K562 (cell line): ENCODE results near the gene E2F2. TPM values are rescaled to one million over a fixed set of nuclear protein-coding genes. Genes with fewer than 3 reads are reported as not detected.

Source experiments
- BRD9 ChIP-seq: fragments of 450-650 bp; IDR thresholded peaks from 2 replicates; pipeline ENCODE4 v1.6.1; 2018; ENCODE audit warnings: low read depth; ENCODE audit not compliant: partially characterized antibody
- ETV1 ChIP-seq: fragments of 450-650 bp; conservative IDR thresholded peaks from 2 replicates; pipeline ENCODE4 v1.6.1; 2016; ENCODE audit warnings: missing genetic modification characterization, control low read depth, low read depth, missing compliant biosample characterization
- KAT8 ChIP-seq: fragments of 450-650 bp; IDR thresholded peaks from 2 replicates; pipeline ENCODE4 v1.6.1; 2016; ENCODE audit warnings: low read depth, mild to moderate bottlenecking
- MECOM ChIP-seq: fragments of 250-450 bp; sonication (Bioruptor Pico); IDR thresholded peaks from 2 replicates; pipeline ENCODE4 v1.8.0; 2022; ENCODE audit warnings: inconsistent platforms
- OTX1 ChIP-seq: fragments of 450-650 bp; formaldehyde crosslinking; IDR thresholded peaks from 2 replicates; pipeline ENCODE4 v1.4.0; 2022; ENCODE audit warnings: mild to moderate bottlenecking
- SMARCA4 ChIP-seq: fragments of 450-650 bp; IDR thresholded peaks from 2 replicates; pipeline ENCODE4 v1.6.1; 2016
- SMARCE1 ChIP-seq: fragments of 450-650 bp; IDR thresholded peaks from 2 replicates; pipeline ENCODE4 v1.7.1; 2016; ENCODE audit warnings: mild to moderate bottlenecking
- polyA plus RNA-seq, 8 experiments: library from polyadenylated mRNA; depleted of rRNA in 4 of 8; stranded (reverse) in 5 of 8; unstranded in 3 of 8; fragments of >200 nt; fragmentation: Nextera tagmentation in 2 of 8; fragmentation: Illumina TruSeq in 1 of 8; extraction: Ambion mirVana in 2 of 8; extraction: Trizol in 1 of 8; gene quantifications; 2 replicates each; pipeline versions ENCODE4 v1.2.1 to v1.2.3, GENCODE V29; 2011 to 2014; ENCODE audit warnings: inconsistent platforms in 1 of 8, missing spikeins in 1 of 8
- total RNA-seq, 7 experiments: library from RNA; depleted of rRNA in 6 of 7; stranded (reverse); fragments of >200 nt in 6 of 7; fragmentation: Illumina TruSeq in 2 of 7; extraction: Trizol in 2 of 7; gene quantifications; 2 replicates each; pipeline versions ENCODE4 v1.2.1 to v1.2.3, GENCODE V29; 2011 to 2021; ENCODE audit warnings: low replicate concordance in 1 of 7
- TF ChIP-seq, protein P1 (sequence below): IDR thresholded peaks from 2 replicates; pipeline ENCODE4 v1.6.1; 2016; ENCODE audit warnings: missing genetic modification characterization, missing compliant biosample characterization
- TF ChIP-seq, protein P2 (sequence below): fragments of 450-650 bp; IDR thresholded peaks from 2 replicates; pipeline ENCODE4 v1.6.1; 2016; ENCODE audit warnings: mild to moderate bottlenecking, moderate library complexity
- TF ChIP-seq, protein P3 (sequence below): fragments of 450-650 bp; formaldehyde crosslinking; IDR thresholded peaks from 2 replicates; pipeline ENCODE4 v1.4.0; 2022; ENCODE audit warnings: missing genetic modification characterization

E2F2 gene
- total and polyA plus RNA-seq, 9 of the 15 experiments (the other 6 are each of a cell fraction or from before 2014, with no cell fraction given): 3.1 to 25.3 (median 11.4) TPM

DNA sequence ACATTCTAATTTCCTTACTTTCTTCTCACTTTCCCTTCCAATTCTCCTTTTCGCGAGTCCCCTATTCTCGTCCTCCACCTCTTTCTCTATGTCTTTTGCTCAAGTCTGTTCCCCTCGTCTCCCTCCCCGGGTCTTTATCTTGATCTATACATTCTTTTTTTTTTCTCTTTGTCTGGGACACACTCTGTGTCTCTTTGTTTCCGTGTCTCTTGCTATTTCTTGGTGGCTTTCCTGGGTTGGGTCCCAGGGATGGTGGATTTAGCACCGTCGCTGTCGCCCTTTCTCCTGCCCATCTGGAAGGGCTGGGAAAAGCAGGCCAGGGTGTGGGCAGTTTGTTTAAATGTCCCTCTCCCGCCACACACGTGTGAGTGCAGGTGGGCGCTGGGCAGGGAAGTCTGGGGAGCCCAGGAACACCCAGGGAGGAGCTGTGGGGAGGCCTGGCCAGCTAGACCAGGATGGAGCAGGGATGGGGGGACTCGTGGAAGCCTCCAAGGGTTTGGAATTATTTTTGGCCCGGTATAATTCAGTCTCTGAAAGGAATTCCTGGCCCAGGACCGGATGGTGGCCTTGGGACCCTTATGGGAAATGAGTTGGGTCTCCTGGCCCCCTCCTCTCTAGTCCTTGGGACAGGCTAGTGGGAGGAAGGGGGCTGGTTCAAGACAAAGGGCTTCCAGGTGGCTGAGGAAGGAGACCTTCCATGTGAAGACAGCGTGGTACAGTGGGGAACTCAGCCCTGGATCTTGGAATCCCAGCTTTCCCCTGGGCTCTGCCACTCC, 37.8 kb upstream of the E2F2 start (continued):
- TF ChIP-seq, protein P1, sequence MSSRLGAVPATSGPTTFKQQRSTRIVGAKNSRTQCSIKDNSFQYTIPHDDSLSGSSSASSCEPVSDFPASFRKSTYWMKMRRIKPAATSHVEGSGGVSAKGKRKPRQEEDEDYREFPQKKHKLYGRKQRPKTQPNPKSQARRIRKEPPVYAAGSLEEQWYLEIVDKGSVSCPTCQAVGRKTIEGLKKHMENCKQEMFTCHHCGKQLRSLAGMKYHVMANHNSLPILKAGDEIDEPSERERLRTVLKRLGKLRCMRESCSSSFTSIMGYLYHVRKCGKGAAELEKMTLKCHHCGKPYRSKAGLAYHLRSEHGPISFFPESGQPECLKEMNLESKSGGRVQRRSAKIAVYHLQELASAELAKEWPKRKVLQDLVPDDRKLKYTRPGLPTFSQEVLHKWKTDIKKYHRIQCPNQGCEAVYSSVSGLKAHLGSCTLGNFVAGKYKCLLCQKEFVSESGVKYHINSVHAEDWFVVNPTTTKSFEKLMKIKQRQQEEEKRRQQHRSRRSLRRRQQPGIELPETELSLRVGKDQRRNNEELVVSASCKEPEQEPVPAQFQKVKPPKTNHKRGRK: peak; percentile 93
- TF ChIP-seq OTX1 (CRISPR knock-in tag): peak; percentile 86; the same call in 1 of the 2 replicates
- peak; percentile 86 for TF ChIP-seq BRD9
- TF ChIP-seq, protein P2, sequence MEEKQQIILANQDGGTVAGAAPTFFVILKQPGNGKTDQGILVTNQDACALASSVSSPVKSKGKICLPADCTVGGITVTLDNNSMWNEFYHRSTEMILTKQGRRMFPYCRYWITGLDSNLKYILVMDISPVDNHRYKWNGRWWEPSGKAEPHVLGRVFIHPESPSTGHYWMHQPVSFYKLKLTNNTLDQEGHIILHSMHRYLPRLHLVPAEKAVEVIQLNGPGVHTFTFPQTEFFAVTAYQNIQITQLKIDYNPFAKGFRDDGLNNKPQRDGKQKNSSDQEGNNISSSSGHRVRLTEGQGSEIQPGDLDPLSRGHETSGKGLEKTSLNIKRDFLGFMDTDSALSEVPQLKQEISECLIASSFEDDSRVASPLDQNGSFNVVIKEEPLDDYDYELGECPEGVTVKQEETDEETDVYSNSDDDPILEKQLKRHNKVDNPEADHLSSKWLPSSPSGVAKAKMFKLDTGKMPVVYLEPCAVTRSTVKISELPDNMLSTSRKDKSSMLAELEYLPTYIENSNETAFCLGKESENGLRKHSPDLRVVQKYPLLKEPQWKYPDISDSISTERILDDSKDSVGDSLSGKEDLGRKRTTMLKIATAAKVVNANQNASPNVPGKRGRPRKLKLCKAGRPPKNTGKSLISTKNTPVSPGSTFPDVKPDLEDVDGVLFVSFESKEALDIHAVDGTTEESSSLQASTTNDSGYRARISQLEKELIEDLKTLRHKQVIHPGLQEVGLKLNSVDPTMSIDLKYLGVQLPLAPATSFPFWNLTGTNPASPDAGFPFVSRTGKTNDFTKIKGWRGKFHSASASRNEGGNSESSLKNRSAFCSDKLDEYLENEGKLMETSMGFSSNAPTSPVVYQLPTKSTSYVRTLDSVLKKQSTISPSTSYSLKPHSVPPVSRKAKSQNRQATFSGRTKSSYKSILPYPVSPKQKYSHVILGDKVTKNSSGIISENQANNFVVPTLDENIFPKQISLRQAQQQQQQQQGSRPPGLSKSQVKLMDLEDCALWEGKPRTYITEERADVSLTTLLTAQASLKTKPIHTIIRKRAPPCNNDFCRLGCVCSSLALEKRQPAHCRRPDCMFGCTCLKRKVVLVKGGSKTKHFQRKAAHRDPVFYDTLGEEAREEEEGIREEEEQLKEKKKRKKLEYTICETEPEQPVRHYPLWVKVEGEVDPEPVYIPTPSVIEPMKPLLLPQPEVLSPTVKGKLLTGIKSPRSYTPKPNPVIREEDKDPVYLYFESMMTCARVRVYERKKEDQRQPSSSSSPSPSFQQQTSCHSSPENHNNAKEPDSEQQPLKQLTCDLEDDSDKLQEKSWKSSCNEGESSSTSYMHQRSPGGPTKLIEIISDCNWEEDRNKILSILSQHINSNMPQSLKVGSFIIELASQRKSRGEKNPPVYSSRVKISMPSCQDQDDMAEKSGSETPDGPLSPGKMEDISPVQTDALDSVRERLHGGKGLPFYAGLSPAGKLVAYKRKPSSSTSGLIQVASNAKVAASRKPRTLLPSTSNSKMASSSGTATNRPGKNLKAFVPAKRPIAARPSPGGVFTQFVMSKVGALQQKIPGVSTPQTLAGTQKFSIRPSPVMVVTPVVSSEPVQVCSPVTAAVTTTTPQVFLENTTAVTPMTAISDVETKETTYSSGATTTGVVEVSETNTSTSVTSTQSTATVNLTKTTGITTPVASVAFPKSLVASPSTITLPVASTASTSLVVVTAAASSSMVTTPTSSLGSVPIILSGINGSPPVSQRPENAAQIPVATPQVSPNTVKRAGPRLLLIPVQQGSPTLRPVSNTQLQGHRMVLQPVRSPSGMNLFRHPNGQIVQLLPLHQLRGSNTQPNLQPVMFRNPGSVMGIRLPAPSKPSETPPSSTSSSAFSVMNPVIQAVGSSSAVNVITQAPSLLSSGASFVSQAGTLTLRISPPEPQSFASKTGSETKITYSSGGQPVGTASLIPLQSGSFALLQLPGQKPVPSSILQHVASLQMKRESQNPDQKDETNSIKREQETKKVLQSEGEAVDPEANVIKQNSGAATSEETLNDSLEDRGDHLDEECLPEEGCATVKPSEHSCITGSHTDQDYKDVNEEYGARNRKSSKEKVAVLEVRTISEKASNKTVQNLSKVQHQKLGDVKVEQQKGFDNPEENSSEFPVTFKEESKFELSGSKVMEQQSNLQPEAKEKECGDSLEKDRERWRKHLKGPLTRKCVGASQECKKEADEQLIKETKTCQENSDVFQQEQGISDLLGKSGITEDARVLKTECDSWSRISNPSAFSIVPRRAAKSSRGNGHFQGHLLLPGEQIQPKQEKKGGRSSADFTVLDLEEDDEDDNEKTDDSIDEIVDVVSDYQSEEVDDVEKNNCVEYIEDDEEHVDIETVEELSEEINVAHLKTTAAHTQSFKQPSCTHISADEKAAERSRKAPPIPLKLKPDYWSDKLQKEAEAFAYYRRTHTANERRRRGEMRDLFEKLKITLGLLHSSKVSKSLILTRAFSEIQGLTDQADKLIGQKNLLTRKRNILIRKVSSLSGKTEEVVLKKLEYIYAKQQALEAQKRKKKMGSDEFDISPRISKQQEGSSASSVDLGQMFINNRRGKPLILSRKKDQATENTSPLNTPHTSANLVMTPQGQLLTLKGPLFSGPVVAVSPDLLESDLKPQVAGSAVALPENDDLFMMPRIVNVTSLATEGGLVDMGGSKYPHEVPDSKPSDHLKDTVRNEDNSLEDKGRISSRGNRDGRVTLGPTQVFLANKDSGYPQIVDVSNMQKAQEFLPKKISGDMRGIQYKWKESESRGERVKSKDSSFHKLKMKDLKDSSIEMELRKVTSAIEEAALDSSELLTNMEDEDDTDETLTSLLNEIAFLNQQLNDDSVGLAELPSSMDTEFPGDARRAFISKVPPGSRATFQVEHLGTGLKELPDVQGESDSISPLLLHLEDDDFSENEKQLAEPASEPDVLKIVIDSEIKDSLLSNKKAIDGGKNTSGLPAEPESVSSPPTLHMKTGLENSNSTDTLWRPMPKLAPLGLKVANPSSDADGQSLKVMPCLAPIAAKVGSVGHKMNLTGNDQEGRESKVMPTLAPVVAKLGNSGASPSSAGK: peak; percentile 35
- 0 out of 2 replicates have a peak, but pooled peaks have one; percentile 33 for TF ChIP-seq KAT8
- TF ChIP-seq MECOM: 0 out of 2 replicates have a peak, but pooled peaks have one; percentile 35
- TF ChIP-seq SMARCA4: peak; percentile 85
- TF ChIP-seq ETV1 (tag): 0 out of 2 replicates have a peak, but pooled peaks have one; percentile 20
- TF ChIP-seq, protein P3, sequence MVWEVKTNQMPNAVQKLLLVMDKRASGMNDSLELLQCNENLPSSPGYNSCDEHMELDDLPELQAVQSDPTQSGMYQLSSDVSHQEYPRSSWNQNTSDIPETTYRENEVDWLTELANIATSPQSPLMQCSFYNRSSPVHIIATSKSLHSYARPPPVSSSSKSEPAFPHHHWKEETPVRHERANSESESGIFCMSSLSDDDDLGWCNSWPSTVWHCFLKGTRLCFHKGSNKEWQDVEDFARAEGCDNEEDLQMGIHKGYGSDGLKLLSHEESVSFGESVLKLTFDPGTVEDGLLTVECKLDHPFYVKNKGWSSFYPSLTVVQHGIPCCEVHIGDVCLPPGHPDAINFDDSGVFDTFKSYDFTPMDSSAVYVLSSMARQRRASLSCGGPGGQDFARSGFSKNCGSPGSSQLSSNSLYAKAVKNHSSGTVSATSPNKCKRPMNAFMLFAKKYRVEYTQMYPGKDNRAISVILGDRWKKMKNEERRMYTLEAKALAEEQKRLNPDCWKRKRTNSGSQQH (CRISPR knock-in tag): 0 out of 2 replicates have a peak, but pooled peaks have one; percentile 45
- TF ChIP-seq SMARCE1: peak; percentile 85
